OCI-LY7 (cell line): Measurements from ENCODE around the gene GSE1. TPM values are rescaled to one million over a fixed set of nuclear protein-coding genes. Genes with fewer than 3 reads are reported as not detected.

Experiments
- BruUV-seq: library from RNA; stranded (reverse); fragments of 400-500 nt; replicated peaks from 2 replicates; lab custom pipeline; 2021; lab: Mats Ljungman, UMichigan
- CTCF ChIA-PET: fragments of 300-600 bp; sonication (Branson Sonifier 250); formaldehyde crosslinking; loops from one replicate; lab custom pipeline; 2022; ENCODE audit warnings: antibody characterized with exemption; ENCODE audit not compliant: unreplicated experiment; lab: Charles Lee
- POLR2A ChIA-PET: fragments of 300-600 bp; sonication (Branson Sonifier 250); formaldehyde crosslinking; loops from one replicate; lab custom pipeline; 2022; ENCODE audit warnings: antibody characterized with exemption; lab: Charles Lee
- DNase-seq: peaks from one replicate; pipeline ENCODE4 v3.0.0-alpha.2; 2015; ENCODE audit warnings: low spot score
- H2AFZ ChIP-seq: fragments of 200-600 bp; sonication (generic), shearing (Covaris generic); 2 replicates; pipeline ENCODE4 v1.6.1; 2014; ENCODE audit warnings: mild to moderate bottlenecking, antibody characterized with exemption, low read length, moderate library complexity
- H3K27ac ChIP-seq: fragments of 200-600 bp; sonication (generic); 2 replicates; pipeline ENCODE4 v1.5.1; 2014; ENCODE audit warnings: mixed run types, low read depth, mild to moderate bottlenecking, moderate library complexity, low read length, inconsistent platforms; ENCODE audit not compliant: poor library complexity, severe bottlenecking
- H3K36me3 ChIP-seq: fragments of 200-600 bp; sonication (generic); 2 replicates; pipeline ENCODE4 v1.6.1; 2014; ENCODE audit warnings: mild to moderate bottlenecking, antibody characterized with exemption, low read length, moderate library complexity, mixed read lengths; ENCODE audit not compliant: insufficient read depth
- H3K4me1 ChIP-seq: fragments of 200-600 bp; sonication (generic); 2 replicates; pipeline ENCODE4 v1.5.1; 2014; ENCODE audit warnings: mild to moderate bottlenecking, low read length; ENCODE audit not compliant: insufficient read depth, poor library complexity, severe bottlenecking
- H3K4me2 ChIP-seq: fragments of 200-600 bp; sonication (generic); 2 replicates; pipeline ENCODE4 v1.6.1; 2014; ENCODE audit warnings: mild to moderate bottlenecking, low read length
- H3K4me3 ChIP-seq: fragments of 200-600 bp; sonication (generic); 2 replicates; pipeline ENCODE4 v1.5.1; 2014; ENCODE audit warnings: mild to moderate bottlenecking, low read depth, low read length; ENCODE audit not compliant: poor library complexity, severe bottlenecking
- H3K79me2 ChIP-seq: fragments of 200-600 bp; sonication (generic); 2 replicates; pipeline ENCODE4 v1.6.1; 2016; ENCODE audit warnings: low read depth, mild to moderate bottlenecking, low read length, moderate library complexity, mixed read lengths; ENCODE audit not compliant: insufficient read depth
- H3K9me2 ChIP-seq: fragments of 200-600 bp; sonication (generic); 2 replicates; pipeline ENCODE4 v1.6.1; 2016; ENCODE audit warnings: mild to moderate bottlenecking, low read length, mixed read lengths; ENCODE audit not compliant: insufficient read depth
- H3K9me3 ChIP-seq: fragments of 200-600 bp; sonication (generic); 2 replicates; pipeline ENCODE4 v1.6.1; 2014; ENCODE audit warnings: mild to moderate bottlenecking, mixed run types, low read length, mixed read lengths
- H4K20me1 ChIP-seq: fragments of 200-600 bp; sonication (generic); 2 replicates; pipeline ENCODE4 v1.6.1; 2014; ENCODE audit warnings: mild to moderate bottlenecking, antibody characterized with exemption, low read length, moderate library complexity, mixed read lengths; ENCODE audit not compliant: insufficient read depth
- CTCF ChIP-seq: fragments of 200-600 bp; sonication (generic); conservative IDR thresholded peaks from 2 replicates; pipeline ENCODE4 v1.5.1; 2014; ENCODE audit warnings: mild to moderate bottlenecking, antibody characterized with exemption, low read length, moderate library complexity, mixed read lengths
- EZH2phosphoT487 ChIP-seq: fragments of 200-600 bp; sonication (generic); IDR thresholded peaks from 2 replicates; pipeline ENCODE4 v1.6.1; 2018; ENCODE audit warnings: low read depth, borderline replicate concordance, mild to moderate bottlenecking, mixed run types, antibody characterized with exemption, low read length, moderate library complexity, mixed read lengths
- intact Hi-C: fragments of 100-400 bp; cut with micrococcal nuclease; formaldehyde crosslinking; loops from one replicate; pipeline ENCODE4 v1.10.0; 2022; ENCODE audit not compliant: unreplicated experiment
- total RNA-seq, 2 experiments: library from RNA; depleted of rRNA in 1 of 2; stranded (reverse); fragments of >200 nt in 1 of 2; shearing (Covaris generic) in 1 of 2; gene quantifications; 2 replicates each; pipeline ENCODE4 v1.2.3, GENCODE V29; 2014 to 2022

Gene GSE1
- total RNA-seq, 2 experiments from 2014 or later, result 30.9 to 66.6 TPM

GRCh38 chr16:85659336-85659735 lies 46.2 kb downstream of the GSE1 start:
- TF ChIP-seq CTCF (no peak), EZH2phosphoT487 (no peak)
- H3K4me1 ChIP-seq, result no peaks in the 10 kb centered on the region
- H2AFZ ChIP-seq, result no peak overlapping the region
- no peaks in the 10 kb centered on the region for H3K9me2 ChIP-seq
- no peak overlapping the region for H3K4me2 ChIP-seq
- BruUV-seq, result no TSS peak
- H3K27ac ChIP-seq, result no peak overlapping the region
- no peaks in the 10 kb centered on the region for H3K9me3 ChIP-seq
- H4K20me1 ChIP-seq, result no peaks in the 10 kb centered on the region
- intact Hi-C loops, result loop anchor here (1.0 kb wide), 1 partner anchor 59 kb away; no protein-coding TSS in a partner anchor
- ChIA-PET CTCF (interaction anchor here (0.7 to 1.8 kb wide), 2 partner anchors 57 to 60 kb away, joined by 3 to 7 read pairs; no protein-coding TSS in a partner anchor), POLR2A (no interaction called here)
- H3K36me3 ChIP-seq, result peaks cover 96% of the 10 kb centered on the region
- DNase-seq, result no peak
- no peak overlapping the region for H3K4me3 ChIP-seq
- no peaks in the 10 kb centered on the region for H3K79me2 ChIP-seq

- ChIA-PET POLR2A (no interaction called here), CTCF (interaction anchor here (0.7 to 1.8 kb wide), 2 partner anchors 56 to 59 kb away, joined by 3 to 7 read pairs; no protein-coding TSS in a partner anchor)
- DNase-seq, result peak; percentile 69
- H2AFZ ChIP-seq, result no peak overlapping the region
- no peaks in the 10 kb centered on the region for H3K4me1 ChIP-seq
- H3K4me3 ChIP-seq, result no peak overlapping the region
- H3K79me2 ChIP-seq, result no peaks in the 10 kb centered on the region
- no TSS peak for BruUV-seq
- TF ChIP-seq CTCF, result peak; percentile 95
- TF ChIP-seq EZH2phosphoT487, result no peak
- H3K36me3 ChIP-seq, result peaks cover 96% of the 10 kb centered on the region
- no peaks in the 10 kb centered on the region for H3K9me3 ChIP-seq
- H3K9me2 ChIP-seq, result no peaks in the 10 kb centered on the region
- no peak overlapping the region for H3K4me2 ChIP-seq
- no peak overlapping the region for H3K27ac ChIP-seq
- intact Hi-C loops, result loop anchor here (1.0 kb wide), 1 partner anchor 58 kb away; no protein-coding TSS in a partner anchor
- no peaks in the 10 kb centered on the region for H4K20me1 ChIP-seq
Observed at GRCh38 chr16:85659805-85660511, 46.8 kb downstream of the GSE1 start.
